ENCODE data around the gene HLA-B. TPM values are rescaled to one million over a fixed set of nuclear protein-coding genes. Genes with fewer than 3 reads are reported as not detected.

The HLA-B gene
- total and polyA plus RNA-seq, 4 donors = 668 to 3,772 (median 1,436) TPM

- Histone ChIP-seq H3K9ac (ENCODE audit: insufficient read depth in 1 of 2, low read length in 2 of 2) (no peak overlapping the region), H3K27ac (ENCODE audit: low read depth in 1 of 2, low read length in 1 of 2) (no peak overlapping the region)
These were observed 1.3 kb upstream of the HLA-B start for GRCh38 chr6:31358302-31358701.

GRCh38 chr6:31357886-31358285, 907 bp upstream of the HLA-B start:
- peaks cover 0 to 11% (median 0%) of the 10 kb centered on the region in 5 donors for H3K4me1 ChIP-seq (ENCODE audit: control insufficient read depth in 5 of 5, insufficient read depth in 5 of 5, low read length in 5 of 5)
- no peak overlapping the region for H3K9ac ChIP-seq (ENCODE audit: insufficient read depth in 1 of 2, low read length in 2 of 2)
- DNase-seq (no peak), ATAC-seq (ENCODE audit: insufficient read depth, low FRiP score) (no peak)
- no peak overlapping the region for H3K27ac ChIP-seq (ENCODE audit: low read depth in 1 of 2, low read length in 1 of 2)
- H3K4me3 ChIP-seq = no peak overlapping the region
- WGBS, 2 donors = 18 to 32% methylated on average over 6 of the region's 6 CpGs
- H3K27me3 ChIP-seq (ENCODE audit: control insufficient read depth in 3 of 3, insufficient read depth in 3 of 3, low read length in 2 of 3) = peaks cover 0 to 41% (median 14%) of the 10 kb centered on the region in 3 donors
- TF ChIP-seq CTCF (IDR thresholded peaks at IDR 0.05; ENCODE audit: control extremely low read depth, extremely low read depth) = no peak
- no peaks in the 10 kb centered on the region for H3K9me3 ChIP-seq (ENCODE audit: control insufficient read depth in 4 of 4, insufficient read depth in 3 of 4, low read length in 3 of 4)
- H3K36me3 ChIP-seq (ENCODE audit: control insufficient read depth in 4 of 4, insufficient read depth in 4 of 4, low read length in 4 of 4) = peaks cover 0 to 23% (median 2%) of the 10 kb centered on the region in 4 donors

More at GRCh38 chr6:31358302-31358701, 1.3 kb upstream of the HLA-B start:
- TF ChIP-seq CTCF (IDR thresholded peaks at IDR 0.05; ENCODE audit: control extremely low read depth, extremely low read depth) = no peak
- WGBS, 2 donors = 39 to 47% methylated on average over 4 of the region's 4 CpGs
- no peak overlapping the region for H3K4me3 ChIP-seq
- no peaks in the 10 kb centered on the region for H3K9me3 ChIP-seq (ENCODE audit: control insufficient read depth in 4 of 4, insufficient read depth in 3 of 4, low read length in 3 of 4)
- H3K4me1 ChIP-seq (ENCODE audit: control insufficient read depth in 5 of 5, insufficient read depth in 5 of 5, low read length in 5 of 5) = peaks cover 0 to 11% (median 0%) of the 10 kb centered on the region in 5 donors
- ATAC-seq (ENCODE audit: insufficient read depth, low FRiP score) = no peak
- DNase-seq = no peak
- peaks cover 0 to 22% (median 2%) of the 10 kb centered on the region in 4 donors for H3K36me3 ChIP-seq (ENCODE audit: control insufficient read depth in 4 of 4, insufficient read depth in 4 of 4, low read length in 4 of 4)
- peaks cover 0 to 40% (median 15%) of the 10 kb centered on the region in 3 donors for H3K27me3 ChIP-seq (ENCODE audit: control insufficient read depth in 3 of 3, insufficient read depth in 3 of 3, low read length in 2 of 3)

GRCh38 chr6:31356216-31356945, 598 bp downstream of the HLA-B start:
- peaks cover 0 to 37% (median 10%) of the 10 kb centered on the region in 3 donors for H3K27me3 ChIP-seq (ENCODE audit: control insufficient read depth in 3 of 3, insufficient read depth in 3 of 3, low read length in 2 of 3)
- peak overlapping the region; percentile 65 to 95 for H3K27ac ChIP-seq (ENCODE audit: low read depth in 1 of 2, low read length in 1 of 2)
- WGBS, 2 donors = 1 to 2% methylated on average over 69 to 79 of the region's 83 CpGs
- peak; percentile 22 to 26 (median 24) for DNase-seq
- H3K4me3 ChIP-seq = peak overlapping the region; percentile 88
- peaks cover 0 to 23% (median 2%) of the 10 kb centered on the region in 4 donors for H3K36me3 ChIP-seq (ENCODE audit: control insufficient read depth in 4 of 4, insufficient read depth in 4 of 4, low read length in 4 of 4)
- H3K9ac ChIP-seq (ENCODE audit: insufficient read depth in 1 of 2, low read length in 2 of 2) = no peak overlapping the region
- ATAC-seq (ENCODE audit: insufficient read depth, low FRiP score) = peak; percentile 59
- peaks cover 0 to 16% (median 0%) of the 10 kb centered on the region in 5 donors for H3K4me1 ChIP-seq (ENCODE audit: control insufficient read depth in 5 of 5, insufficient read depth in 5 of 5, low read length in 5 of 5)
- no peak for TF ChIP-seq CTCF (IDR thresholded peaks at IDR 0.05; ENCODE audit: control extremely low read depth, extremely low read depth)
- no peaks in the 10 kb centered on the region for H3K9me3 ChIP-seq (ENCODE audit: control insufficient read depth in 4 of 4, insufficient read depth in 3 of 4, low read length in 3 of 4)
